ENCODE results near the gene EIF3C.
"Not testable (repeated sequence)": the region's sequence is repeated elsewhere in the genome, so short reads cannot be mapped to it uniquely, and the experiment has no call there.

Gene EIF3C

DNA sequence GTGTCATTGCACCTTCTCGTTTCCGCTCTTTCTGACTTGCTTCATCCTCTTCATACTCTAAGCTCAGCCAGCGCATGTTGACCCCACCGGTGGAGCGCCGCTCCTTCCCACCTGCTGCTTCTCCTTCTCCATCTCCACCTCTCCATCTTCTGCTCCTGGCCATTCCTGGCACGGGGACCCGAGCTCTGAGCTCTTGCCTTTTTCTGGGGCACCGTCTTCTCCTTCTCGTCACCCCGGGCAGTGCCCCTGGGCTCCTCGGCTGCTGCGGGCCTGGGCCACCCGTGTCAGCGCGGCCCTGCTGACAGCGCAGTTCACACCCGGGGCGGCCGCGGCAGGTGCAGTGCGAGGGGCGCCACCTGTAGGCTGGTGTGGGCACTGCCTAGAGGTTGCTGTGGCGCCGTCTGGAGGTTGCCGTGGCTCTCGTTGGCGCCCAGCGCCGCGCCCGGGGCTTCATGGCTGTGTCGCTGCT is 38.8 kb downstream of the EIF3C start:
- not testable (repeated sequence) for DNase-seq

DNA sequence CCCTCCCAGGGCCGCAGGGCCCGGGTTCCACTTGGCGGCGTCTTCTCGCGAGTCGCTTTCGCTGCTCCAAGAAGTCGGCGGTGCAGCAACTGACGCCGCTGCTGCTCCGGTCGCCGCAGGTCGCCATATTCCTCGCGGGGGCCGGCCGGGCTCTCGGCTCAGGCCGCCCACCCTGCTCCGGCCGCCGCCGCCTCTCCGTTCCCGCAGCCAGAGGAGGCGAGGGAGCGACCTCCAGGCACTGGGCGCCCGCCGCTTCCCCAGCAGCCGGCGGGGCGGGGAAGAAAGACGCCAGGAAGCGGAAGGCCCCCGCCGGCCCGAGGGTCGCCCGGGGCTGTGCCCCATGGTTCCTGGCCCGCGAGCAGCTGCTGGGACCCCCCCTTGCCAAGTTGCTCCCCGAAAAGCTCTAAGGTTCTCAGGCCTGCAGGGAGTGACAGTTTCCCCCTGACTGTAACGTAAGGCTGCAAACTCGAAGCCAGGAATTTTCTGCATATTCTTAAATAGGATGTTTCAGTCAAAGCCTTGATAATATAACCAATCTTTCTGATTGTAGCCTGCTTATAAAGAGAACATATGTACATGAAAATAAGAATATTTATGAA is 39.3 kb downstream of the EIF3C start:
- not testable (repeated sequence) for DNase-seq

DNA sequence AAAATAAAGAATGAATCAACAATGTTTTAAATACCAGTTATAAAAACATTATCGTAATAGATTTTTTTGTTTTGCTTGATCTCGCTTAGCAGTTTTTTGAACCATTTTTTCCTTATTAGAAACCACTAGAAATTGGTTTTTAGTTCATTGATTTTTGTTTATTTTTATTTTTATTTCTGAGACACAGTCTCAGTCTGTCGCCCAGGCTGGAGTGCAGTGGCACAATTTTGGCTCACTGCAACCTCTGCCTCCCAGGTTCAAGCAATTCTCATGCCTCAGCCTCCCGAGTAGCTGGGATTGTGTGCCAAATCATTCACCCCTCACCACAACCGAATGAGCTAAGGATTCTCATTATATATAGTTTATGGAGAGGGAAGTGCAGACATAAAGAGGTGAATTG is 40.2 kb downstream of the EIF3C start, which contains the start of gene NPIPB9:
Gene NPIPB9 (plus strand): TSS at position 301 of the 400 bp plus-strand sequence.
- not testable (repeated sequence) for DNase-seq

GRCh38 chr16:28781697-28782096 is 70.4 kb downstream of the EIF3C start:
- not testable (repeated sequence) for DNase-seq

GRCh38 chr16:28782357-28782756 is 71.1 kb downstream of the EIF3C start:
- not testable (repeated sequence) for DNase-seq
